T47D (cell line): ENCODE data around the gene RASGRP4.
"Not testable (repeated sequence)": the region's sequence is repeated elsewhere in the genome, so short reads cannot be mapped to it uniquely, and the experiment has no call there.

Source experiments
- DNase-seq, 2 experiments: peaks; one replicate each; pipeline versions ENCODE4 v3.0.0 to v3.0.0-alpha.2; 2011 to 2012; ENCODE audit warnings: low read depth in 1 of 2, low spot score in 1 of 2
- JUND ChIP-seq: IDR thresholded peaks from 2 replicates; pipeline ENCODE4 v1.6.1; 2012; ENCODE audit warnings: low read depth
- in situ Hi-C: cut with HindIII; loops from 2 replicates; pipeline ENCODE4 v1.10.0; 2016; ENCODE audit warnings: low sequenced_read_pairs, low pct_unique_long_range_greater_than_20kb

The RASGRP4 gene

DNA sequence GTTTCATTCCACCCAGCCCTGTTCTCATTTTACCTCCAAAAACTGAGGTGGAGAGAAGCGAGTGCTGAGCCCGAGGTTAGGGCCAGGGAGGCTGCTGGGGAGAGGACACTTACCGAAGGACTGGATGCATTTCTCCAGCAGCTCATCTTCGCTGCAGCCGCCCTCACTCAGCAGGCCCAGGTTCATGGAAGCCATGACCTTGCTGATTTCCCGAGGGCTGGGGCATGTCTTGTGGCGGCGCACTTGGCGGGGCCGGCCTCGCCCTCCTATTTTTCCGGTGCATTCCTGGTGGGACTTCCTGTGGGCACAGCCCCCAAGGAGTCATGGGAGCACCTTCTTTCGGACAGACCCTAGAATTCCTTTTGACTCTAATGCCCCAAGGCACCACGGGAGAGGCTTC is 4.2 kb downstream of the RASGRP4 start:
- TF ChIP-seq JUND = no peak
- in situ Hi-C loops = no loop called here
- DNase-seq = no peak

DNA sequence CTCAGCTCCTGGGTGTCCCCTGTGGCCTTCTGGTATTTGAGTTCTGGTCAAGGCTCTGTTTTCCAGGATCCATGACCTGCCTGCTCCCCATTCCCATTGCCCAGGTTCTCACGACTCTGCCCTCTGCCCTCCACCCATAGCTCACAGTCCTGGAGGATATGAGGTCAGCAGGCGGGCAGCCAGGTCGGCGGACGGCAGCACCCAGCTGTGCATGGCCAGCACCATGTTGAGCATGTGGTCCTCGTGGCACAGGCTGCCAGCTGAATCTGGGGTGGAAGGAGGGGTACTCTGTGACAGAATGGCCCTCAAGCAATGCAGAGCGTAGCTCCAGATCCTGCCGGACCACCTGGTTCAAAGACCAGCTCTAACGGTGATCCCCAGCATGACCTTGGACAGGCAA is 5.1 kb downstream of the RASGRP4 start:
- TF ChIP-seq JUND = no peak
- no peak for DNase-seq
- in situ Hi-C loops = no loop called here

DNA sequence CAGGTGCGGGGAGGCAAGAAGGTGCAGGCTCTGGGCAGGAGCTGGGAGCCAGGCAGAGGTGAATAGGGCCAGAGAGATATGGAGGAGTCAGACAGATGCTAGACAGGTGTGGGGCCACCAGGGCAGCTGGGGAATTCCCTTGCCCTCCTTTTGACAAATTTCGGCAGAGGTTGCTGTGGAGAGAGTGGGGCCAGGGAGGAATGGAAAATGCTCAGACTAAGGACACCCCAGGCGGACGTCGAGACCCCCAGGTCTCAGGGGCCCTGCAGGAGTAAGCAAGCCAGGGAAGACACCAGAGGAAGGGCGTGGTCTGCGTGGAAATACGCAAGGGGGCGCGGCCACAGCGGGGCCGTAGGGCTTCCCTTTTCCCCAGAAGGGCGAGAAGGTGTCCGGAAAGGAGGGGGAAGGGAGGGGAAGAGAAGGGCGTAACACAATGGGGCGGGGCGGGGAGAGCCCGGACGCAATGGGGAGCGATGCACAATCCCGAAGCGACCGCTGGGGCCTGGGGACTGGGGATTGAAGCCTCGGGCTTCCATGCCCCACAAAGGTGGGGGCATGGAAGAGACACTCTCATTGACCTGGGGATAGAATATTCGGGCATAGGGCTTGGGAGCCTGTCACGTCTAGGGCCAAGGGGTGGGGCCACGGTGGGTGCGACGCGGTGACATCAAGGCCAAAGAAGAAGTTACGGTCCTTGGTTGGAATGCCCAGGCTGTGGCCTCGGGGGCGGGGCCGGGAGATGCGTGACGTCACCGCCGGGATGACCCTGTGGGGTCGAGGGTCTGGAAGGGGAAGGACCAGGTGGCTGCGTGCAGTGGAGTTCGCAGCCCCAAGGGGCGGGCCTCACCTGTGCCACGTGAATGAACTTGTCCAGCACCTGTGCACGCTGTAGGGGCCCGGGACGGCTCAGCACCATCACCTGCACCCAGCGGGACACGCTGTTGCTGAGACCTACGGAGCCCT is 8.2 kb downstream of the RASGRP4 start:
- in situ Hi-C loops = no loop called here
- TF ChIP-seq JUND = no peak
- peak; percentile 35 to 68 for DNase-seq

DNA sequence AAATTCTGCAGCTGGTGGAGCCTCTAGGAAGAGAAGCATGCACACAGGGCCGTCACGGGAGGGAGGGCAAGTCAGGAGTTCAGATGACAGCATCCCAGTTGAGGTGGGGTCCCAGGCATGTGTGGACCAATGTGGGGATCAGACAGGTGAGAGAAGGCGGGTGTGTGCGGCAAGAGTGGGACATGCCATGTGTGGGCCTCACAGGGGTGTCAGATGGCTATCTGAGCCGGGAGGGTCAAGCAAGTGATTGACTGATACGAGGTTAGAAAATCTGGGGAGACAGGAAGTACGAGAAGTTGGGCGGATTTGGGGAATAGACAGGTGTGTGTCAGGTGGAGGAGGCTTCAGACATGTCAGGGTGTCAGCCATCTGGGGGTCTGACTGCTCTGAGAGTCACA is 8.9 kb downstream of the RASGRP4 start:
- DNase-seq = no peak
- no peak for TF ChIP-seq JUND
- in situ Hi-C loops = no loop called here

DNA sequence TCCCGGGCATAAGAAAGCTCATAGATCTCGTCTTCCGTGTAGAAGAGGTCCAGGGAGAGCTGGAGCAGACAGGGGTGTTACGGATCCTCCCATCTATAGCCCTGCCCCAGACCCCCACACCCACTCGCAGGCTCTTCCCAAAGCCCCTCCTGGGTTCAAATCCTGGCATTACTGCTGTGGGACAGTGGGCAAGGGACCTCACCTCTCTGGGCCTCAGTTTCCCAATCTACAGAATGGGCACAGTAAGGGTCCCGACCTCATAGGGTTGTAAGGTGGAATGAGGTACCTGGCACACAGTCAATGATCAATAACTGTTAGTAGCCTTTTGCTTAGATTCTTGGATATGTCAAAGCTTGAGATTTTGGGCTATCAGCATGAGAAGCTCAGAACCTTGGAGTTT is 12.6 kb downstream of the RASGRP4 start:
- in situ Hi-C loops = no loop called here
- DNase-seq = no peak
- no peak for TF ChIP-seq JUND

DNA sequence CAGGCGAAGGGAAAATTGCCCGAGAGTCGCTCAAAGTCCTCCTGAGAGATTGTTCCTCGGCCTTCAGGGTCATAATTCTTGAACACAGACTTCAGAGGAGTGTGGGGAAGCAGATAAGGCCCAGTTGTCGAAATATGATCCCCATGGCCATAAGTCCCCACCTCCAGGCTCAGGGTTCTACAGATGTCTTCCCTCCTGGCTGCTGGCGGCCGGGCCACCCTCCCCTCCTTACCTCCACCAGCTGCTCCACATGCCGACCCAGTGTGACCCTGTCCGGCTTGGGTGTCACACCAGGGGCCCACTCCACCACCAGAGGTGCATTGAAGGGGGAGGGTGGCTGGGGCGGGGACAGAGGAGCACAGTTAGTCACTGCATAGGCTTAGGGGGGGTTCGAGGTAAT is 13.1 kb downstream of the RASGRP4 start:
- no peak for DNase-seq
- in situ Hi-C loops = no loop called here
- no peak for TF ChIP-seq JUND

DNA sequence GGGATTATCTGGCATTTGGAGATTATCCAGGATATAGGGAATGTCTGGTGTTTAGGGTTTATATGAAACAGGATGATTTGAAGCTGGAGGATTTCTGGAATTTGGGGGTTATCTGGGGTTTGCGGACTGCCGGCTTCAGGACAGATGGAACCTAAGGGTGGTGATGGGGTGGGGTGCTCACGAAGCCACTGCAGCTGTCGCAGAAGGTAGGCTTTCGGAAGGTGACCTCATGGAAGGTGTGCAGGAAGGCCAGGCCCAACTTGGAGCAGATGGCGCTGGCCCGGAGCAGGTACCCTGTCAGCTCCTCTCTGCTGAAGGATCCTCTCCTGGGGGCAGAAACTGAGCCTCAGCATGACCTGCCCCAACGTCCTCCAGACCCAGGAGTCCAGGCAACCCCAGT is 13.5 kb downstream of the RASGRP4 start:
- in situ Hi-C loops = no loop called here
- no peak for TF ChIP-seq JUND
- no peak for DNase-seq

DNA sequence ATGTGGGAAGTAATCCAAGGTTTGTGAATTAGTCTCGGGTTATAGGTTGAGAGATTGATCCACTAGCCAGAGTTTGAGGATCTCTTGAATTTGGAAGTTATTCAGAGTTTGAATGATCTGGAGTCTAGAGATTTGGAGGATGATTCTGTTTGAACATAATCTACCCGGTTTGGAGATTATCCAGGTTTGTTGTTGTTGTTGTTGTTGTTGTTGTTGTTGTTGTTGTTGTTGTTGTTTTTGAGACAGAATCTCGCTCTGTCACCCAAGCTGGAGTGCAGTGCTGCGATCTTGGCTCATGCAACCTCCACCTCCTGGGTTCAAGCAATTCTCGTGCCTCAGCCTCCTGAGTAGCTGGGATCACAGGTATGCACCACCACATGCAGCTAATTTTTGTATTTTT is 14.1 kb downstream of the RASGRP4 start:
- in situ Hi-C loops, DNase-seq: not testable (repeated sequence)

DNA sequence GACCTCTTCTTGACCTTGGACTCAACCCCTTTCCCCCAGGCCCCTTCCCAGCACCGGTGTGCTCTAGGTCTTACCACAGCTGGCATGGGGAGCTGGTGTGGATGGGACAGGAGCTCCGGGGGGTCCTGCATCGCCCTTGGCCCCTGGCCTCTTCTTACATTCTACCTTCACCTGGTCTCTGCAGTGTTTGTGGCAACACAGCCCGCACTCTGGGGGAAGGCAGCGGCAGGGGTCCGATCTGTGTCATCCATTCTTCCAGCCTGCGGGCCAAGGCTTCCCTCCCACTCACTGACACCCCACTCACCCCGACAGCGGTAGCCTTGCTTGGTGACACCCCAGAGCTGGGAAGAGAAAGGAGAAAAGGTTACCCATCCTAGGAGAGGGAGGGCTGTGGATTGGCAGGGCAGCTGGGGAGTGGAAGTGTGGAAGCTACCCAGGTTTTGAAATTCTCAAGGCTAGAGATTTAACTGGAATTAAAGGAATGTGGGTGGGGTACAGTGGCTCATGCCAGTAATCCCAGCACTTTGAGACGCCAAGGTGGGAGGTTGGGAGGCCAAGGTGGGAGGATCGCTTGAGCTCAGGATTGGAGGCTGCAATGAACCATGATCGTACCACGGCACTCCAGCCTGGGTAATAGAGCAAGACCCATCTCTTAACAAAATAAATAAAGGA is 14.8 kb downstream of the RASGRP4 start:
- in situ Hi-C loops = no loop called here
- no peak for TF ChIP-seq JUND
- DNase-seq = no peak

DNA sequence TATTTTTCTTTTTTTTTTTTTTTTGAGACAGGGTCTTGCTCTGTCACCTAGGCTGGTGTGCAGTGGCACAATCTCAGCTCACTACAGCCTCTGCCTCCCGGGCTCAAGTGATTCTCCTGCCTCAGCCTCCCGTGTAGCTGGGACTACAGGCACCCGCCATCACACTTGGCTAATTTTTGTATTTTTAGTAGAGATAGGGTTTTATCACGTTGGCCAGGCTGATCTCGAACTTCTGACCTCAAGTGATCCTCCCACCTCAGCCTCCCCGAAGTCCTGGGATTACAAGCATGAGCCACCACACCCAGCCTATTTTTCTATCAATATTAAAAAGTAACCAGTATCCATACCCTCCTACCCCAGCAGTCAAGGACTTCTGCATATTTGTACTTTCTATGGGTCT is 15.6 kb downstream of the RASGRP4 start:
- DNase-seq, in situ Hi-C loops: not testable (repeated sequence)

DNA sequence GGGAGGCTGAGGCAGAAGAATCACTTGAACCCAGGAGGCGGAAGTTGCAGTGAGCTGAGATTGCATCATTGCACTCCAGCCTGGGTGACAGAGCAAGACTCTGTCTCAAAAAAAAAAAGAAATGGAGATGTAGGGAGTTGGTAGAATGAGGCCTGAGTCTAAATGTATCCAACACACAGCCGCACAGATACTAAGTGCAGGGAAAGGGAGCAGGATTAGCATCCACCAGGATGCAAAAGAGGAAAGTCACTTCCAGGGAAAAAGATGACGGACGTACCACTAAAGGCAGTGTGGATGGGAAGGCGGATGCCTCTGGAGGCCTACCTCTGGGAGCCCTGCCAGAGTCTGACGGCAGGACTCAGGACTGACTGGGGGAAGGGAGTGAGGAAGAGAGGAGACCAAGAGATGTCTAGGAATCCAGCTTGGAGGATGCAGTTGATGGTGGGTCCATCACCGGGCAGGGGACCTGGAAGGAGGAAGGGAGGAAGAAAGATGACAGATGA is 16.3 kb downstream of the RASGRP4 start:
- in situ Hi-C loops = no loop called here
- TF ChIP-seq JUND = no peak
- no peak for DNase-seq

DNA sequence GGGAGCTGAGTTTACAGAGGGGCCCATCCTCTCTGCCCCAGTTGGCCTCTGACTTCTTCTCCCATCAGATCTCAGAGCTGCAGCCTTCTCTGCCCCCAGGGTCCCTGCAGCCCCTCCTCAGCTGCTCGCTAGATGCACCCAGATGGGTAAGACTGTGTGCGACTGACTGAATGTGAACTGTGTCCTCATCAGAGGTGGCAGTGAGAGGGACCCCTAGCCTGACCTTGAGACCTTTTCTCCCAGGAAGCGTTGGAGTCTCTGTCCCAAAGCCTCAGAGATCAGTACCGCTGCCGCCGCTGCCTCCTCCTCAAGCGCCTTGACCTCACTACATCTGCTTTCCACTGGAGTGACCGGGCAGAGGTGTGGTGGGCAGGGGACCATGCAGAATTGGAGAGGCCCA is 20.7 kb downstream of the RASGRP4 start:
- no peak for TF ChIP-seq JUND
- DNase-seq = no peak
- in situ Hi-C loops = no loop called here

DNA sequence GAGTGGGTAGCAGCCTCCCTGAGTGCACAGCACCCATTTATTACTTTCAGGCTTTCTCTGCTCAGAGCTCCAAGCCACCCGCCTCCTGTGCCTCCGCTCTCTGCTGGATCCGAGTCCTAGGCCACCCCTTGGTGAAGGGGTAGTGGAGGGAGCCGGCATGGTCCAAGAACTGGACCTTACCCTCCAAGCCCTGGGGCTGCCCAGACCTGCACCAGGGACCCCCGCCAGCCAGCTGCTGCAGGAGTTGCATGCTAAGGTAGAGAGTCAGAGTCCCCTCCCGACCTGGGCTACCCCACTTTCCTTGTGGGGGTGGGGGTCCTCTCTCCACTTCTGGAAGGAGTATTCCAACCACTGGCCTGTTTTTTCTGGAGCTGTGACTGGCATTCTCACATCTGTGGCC is 21.2 kb downstream of the RASGRP4 start:
- in situ Hi-C loops = no loop called here
- no peak for TF ChIP-seq JUND
- DNase-seq = no peak
